Stimulated activated CD4-positive, alpha-beta T cell treated with anti-CD3 and anti-CD28 coated beads, Interleukin-2, amount 100 ng/mL, for 48 hours (primary cell): ENCODE measurements around the gene ATP12A.

ENCODE experiments used
- DNase-seq, 2 donors: peaks; one replicate each; pipeline ENCODE4 v3.0.0-alpha.2; 2020

ATP12A gene

DNA sequence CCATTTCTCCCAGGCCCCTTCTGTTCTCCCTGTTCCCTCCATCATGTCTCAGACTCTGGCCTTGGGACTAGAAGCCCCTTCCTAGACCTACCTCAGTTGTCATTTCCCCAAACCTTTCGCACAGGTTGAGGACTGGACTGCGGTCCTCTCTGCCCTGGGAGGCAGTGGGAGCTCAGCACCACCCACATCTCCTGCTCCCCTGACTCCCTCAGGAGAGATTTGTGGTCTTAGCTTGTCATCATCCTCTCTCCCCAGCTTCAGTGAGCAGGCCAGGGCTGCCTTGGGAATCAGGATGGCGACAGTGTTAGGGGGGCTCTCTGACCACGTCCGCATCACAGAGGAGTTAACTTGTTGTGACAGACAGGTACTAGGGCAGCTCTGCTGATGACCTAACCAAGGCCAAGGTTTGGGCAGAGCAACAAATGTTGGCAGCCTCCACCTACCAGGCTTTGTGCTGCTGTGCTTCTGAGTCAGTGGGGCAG lies 58.2 kb downstream of the ATP12A start:
- DNase-seq, result no peak

DNA sequence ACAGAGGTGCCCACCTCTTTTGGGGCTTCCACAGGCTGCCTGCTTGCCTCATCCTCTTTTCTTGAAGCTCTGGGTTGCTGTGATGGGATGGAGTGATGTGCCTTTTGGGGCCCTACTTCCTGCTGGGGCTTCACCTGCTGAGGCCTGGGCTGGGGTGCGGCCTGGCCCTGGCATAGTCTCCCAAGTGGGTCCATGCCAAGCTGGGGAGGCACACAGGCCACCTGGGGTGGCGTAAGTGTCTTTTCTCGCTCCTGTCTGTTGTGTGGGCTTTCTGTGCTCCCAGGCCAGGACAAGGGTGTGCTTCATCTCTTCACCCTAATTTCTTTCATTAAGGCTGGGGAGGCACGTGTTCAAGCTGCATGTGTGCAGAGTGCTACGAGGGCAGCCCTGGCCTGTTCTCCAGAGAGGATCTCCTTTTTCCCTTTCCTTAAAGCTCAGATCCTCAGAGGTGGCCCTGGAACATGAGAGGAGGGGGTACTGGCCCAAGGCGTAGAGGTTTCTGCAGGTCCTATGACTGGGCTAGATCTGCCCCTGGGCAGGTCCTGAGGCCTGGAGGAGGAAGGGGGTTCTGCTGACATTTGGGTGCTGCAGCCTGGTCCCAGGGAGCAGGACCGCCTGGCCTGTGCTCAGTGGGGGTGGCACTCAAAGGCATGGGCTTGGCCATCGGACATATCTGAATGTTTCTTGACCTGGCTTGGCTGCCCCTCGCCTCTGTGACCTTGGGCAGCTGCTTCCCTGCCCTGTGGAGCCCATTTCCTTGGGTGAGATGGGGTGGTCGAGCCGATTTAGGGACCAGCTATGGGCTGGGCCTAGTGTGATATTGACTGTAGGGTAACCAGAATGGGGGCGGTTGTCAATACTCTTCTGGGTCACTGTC lies 60.0 kb downstream of the ATP12A start:
- DNase-seq, result no peak

DNA sequence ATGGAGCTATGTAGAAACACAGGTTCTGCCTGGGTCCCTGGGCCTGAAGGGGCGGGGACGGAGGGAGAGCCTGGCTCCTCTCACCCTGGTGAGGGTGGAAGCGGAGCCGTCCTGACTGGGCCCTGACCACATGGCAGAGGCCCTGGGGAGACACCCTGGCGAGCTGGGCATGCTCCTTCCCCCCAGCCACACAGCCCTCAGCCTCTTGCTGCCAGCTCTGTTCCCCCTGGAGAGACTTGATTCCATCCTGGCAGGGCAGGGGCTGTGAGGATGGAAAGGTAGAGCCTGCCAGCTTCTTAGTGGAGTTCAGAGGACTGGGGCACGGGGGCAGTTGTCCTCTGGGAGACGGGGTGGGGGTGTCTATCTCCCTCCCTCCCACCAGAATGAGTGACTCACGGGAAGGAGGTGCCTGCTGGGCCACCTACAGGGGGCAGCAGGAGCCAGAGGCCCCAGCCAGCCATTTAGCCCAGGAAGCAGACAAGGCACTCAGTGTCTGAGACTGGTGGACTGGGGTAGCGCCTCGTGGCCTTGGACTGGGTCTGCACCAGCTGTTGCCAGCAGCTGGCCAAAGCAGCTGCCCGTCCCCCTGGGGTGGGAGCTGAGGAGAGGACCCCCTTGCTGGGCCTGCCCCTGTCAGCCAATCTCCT lies 60.9 kb downstream of the ATP12A start:
- no peak for DNase-seq

DNA sequence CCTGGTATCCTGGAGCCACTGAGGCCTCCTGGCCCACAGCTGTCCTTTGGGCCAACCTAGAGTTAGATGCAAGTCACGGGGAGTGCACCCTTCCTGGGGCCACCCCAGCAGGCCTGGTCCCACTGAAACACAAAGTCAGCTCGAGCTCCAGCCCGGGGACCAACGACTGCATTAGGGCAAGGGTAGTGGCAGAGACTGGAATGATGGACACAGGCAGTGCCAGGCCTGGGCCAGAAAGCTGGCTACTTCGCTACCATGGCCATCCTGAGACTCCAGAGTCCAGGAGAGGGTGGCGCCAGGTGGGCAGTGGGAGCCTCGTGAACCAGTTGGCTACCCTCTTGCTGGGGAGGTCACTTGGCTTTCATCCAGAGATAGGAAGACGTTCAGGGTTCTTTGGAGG lies 61.6 kb downstream of the ATP12A start:
- DNase-seq, result no peak

DNA sequence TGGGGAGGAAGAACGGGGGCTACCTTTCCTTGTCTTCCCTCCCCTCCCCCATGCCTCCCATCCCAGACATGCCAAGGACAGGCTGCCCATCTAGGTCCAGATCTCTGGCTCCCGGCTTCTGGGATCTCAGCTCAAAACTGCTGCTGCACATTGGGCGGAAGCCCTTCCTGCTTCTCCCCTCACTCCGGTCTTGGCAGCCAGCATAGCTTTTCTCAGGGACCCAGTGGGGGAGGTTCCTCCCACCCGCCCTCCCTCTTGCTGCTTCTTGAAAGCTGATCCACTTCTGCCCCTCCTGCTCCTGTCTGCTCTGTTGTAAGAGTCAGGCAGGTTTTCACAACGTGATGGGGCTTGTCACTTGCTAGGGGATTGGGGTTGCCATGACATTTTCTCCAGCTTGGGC lies 62.1 kb downstream of the ATP12A start:
- no peak for DNase-seq

DNA sequence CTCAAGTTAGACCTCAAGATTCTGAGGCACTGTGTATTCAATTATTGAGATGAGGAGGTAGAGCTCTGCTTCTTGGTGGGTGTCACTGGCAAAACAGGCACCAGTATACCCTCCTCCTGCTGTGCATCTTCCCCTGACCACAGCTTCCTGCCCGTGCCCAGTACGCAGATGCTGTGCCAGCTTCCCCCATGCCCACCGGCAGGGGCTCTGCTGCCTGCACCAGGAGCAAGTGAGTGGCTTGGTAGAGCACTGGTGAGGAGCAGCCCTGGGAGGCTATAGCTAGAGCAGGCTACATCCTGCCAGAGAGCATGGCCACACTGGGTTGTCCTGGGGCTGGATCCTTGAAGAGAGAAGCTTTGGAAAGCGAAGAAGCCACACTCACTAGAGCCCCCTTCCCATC lies 62.8 kb downstream of the ATP12A start:
- DNase-seq, result no peak

DNA sequence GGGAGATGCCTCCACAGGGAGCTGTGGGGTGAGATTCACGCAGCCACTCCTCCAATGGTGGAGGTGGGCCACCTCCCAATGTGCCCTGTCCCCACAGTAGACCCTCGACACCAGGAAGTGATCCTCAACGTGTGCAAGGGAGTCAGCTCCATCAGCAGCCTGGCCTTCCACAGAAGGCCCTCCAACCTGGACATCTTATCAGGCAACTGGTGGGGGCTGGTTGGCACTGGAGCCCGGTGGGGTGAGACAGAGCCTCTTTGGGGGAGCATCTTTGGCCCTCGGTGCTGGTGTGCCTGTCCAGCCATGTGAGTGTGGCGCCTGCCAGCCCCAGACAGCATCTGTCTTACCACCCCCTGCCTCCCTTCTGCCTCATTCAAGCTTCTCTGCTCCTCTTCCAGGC lies 64.0 kb downstream of the ATP12A start:
- DNase-seq, result no peak

DNA sequence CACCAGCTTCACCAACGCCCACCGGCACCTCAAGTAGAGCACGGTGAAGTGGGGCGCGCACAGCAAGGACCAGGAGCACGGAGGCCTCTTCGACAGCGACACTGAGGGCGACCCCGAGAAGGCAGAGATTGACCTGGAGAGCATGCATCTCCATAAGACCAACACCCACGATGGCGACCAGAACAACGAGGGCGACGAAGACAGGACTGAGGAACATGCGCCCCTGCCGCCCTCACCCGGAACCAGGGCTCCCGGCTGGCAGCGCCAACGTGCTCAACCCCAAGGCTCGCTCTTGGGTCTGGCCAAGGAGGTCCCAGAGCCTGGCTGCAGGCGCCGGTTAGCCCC lies 65.3 kb downstream of the ATP12A start:
- no peak for DNase-seq

DNA sequence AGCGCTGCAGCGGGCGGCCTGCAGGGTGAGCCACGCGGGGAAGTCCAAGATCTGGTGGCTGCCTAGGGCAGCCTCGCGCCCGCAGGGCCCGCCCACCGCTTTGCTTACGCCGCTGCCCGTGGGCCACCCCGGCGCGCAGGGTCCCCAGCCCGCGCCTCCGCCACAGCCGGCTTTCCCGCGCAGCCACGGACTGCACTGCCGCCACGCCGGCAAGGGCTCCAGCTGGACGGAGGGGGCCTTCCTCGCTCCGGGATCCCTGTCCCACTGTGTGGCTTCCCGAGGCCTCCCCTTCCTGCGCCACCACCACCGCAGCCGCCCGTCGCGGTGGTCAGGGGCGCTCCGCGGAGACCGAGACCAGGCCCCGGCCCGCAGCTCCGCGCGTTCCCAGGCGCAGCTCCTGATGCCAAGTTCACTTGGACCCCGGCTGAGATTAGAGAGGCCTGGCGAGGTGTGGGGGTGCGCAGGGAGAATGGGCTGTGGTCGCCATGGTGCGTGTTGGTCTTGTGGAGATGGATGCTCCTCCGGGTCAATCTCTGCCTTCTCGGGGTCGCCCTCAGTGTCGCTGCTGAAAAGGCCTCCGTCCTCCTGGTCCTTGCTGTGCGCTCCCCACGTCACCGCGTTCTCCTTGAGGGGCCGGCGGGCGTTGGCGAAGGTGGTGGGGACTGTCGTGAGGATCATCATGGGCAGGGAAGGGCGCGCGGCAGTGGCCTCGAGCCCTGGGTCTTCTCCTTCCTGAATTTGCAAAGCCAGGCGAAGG lies 65.8 kb downstream of the ATP12A start:
- DNase-seq, result no peak

DNA sequence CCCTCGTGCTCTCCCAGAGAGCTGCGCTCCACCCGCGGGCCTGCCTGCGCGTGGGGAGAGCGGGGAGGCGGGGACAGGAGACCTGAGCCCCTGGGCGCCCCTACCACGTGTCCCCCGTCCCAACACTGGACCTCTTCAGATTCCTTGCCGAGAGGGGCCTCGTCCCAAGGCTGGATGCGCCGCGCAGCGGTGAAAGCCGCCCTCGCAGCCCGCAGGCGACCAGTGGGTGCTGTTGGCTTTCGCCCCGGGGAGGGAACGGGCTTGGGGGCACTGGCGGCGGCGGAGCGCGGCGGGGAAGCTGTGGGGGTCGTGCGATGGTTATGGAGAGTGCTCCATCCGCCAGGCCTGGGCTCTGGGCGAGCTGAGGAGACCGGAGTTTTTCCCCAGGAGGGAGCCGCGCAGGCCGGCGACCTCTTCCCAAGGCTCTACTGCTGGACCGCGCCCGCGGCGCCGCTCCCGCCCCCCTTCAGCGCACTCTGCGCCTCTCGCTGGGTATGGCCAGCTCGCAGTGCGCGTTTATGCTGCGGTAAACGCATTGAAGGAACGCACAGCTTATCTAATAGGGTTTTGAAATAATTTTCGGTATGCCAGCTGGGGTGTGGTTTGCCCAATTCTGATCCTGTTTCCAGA lies 66.5 kb downstream of the ATP12A start:
- DNase-seq, result no peak

DNA sequence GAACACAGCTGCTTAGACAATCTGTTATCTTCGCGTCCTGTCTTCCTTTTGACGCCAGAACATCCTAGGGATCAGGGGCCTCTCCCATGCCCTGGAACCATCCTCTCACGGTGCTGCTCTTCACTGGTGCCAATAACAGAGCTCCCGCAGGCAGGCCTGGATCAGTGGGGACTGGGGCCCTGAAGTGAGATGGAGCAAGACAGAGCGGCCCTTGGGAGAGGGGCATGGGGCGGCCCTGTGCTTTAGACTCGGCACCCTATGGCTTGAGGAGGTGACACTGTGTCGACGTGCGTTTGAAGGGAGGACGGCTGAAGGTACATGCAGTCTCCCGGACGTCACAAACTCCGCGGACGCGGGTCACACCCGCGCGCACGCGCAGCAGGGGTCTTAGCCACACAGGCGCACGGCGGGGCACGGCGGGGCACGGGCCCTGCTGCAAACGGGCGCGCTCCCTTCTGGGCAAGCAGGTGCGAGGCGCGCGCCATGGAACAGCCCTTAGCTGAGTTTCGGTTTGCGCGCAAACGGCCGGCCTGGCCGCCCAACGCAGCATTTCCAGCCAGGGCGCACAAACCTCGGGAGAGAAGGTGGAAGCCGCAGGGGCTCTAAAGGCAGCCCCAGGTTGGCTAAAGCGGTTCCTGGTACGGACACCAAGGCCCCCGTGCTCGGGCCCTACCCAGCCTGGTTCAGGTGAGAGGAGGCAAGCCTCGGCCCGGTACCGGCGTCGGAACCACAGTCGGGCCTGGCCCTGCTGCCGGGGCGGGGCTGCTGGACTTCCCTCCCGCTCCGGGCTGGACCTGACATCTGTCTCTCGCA lies 67.2 kb downstream of the ATP12A start:
- no peak for DNase-seq

DNA sequence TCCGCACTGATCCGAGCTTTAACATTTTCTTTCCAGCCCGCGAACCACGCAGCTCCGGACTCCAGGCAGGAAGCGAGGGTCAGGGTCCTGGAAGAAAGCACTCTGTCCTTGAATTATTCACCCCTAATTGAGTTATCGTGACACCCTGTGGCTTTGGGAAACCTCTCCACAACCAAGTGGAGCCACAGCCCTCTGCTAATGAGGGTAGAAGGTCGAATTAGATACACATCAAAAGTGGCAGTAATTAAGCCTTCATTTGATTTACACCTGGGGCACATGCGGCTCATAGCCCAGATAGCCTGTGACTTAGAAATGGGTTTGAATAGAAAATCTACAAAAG lies 67.8 kb downstream of the ATP12A start:
- no peak for DNase-seq

DNA sequence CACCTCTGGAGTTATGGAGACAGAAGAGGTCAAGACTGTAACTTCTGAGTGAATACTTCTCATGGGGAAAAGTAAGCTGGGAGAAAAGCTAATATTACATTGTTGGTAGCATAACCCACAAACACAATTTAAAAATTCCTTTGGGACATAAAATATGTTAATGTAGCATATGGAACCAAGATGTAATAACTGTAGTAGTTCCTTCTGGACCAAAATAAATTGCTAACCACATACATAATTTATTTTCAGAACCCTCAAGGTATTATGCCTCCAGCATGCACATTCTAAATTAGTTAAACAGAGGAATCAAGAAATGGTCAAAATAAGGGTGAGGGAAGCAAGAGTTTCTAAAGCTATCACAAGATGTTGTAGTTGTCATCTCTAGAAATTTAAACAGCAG lies 79.0 kb downstream of the ATP12A start:
- DNase-seq, result no peak
